GM19324 (cell line): ENCODE results near the gene SRD5A1.
"Not testable (repeated sequence)": the region's sequence is repeated elsewhere in the genome, so short reads cannot be mapped to it uniquely, and the experiment has no call there.

Experiments
- ATAC-seq: cut with Tn5 transposase; IDR thresholded peaks from one replicate; pipeline ENCODE4 v1.9.1; 2021; ENCODE audit warnings: mild to moderate bottlenecking, moderate library complexity; ENCODE audit not compliant: unreplicated experiment, low FRiP score

SRD5A1 gene

GRCh38 chr5:6638236-6638635, 5.0 kb downstream of the SRD5A1 start:
- ATAC-seq, result no peak

DNA sequence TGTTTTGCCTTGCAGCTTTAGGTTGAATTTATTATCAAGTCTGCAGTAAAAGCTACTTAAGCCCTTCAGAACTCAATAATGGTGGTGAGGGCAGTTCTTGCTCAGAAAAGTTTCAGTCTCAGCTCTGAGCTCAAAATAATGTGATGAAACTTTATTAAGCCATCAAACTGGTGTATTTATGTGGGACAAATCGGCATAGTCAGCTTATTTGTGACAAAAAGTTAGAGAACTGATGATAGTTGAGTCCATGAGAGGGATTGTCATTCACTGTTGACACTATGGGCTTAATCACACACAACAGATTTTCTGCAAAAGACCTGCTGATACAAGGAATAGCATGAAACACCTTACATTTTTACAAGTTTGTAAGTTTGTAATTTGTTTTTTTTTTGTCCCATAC, 9.4 kb downstream of the SRD5A1 start:
- no peak for ATAC-seq

DNA sequence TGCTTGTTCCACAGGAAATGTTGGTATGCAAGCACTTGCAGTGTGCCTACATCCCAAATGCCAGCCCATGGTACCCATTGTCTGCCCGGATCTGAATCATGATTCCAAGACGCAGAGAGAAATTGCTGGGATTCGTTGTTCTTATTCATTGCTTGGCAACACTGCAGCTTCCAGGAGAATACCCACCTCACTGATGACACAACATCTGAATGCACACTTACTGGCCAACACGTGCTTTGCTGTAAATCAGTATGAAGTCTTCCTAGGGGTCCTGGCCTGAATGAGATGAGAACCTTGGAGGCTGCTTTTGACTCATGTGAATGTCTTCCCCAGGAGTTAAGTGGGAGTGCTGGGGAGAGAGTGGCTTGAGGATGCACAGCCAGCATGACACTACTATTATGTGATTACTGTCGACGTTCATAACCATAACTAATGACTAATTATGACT, 11.6 kb downstream of the SRD5A1 start:
- ATAC-seq, result no peak

GRCh38 chr5:6645571-6646362, 12.5 kb downstream of the SRD5A1 start:
- ATAC-seq, result not testable (repeated sequence)

DNA sequence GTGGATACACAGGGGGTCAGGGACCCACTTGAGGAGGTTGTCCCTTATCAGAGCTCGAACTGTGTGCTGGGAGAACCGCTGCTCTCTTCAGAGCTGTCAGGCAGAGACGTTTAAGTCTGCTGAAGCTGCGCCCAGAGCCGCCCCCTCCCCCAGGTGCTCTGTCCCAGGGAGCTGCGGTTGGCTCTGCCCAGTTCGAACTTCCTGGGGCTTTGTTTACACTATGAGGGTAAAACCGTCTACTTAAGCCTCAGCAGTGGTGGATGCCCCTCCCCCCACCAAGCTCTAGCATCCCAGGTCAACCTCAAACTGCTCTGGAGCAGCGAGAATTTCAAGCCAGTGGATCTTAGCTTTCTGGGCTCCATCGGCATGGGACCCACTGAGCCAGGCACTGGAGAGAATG, 15.9 kb downstream of the SRD5A1 start:
- ATAC-seq, result no peak

- no peak for ATAC-seq
These were observed 16.4 kb downstream of the SRD5A1 start for GRCh38 chr5:6649681-6650080.

DNA sequence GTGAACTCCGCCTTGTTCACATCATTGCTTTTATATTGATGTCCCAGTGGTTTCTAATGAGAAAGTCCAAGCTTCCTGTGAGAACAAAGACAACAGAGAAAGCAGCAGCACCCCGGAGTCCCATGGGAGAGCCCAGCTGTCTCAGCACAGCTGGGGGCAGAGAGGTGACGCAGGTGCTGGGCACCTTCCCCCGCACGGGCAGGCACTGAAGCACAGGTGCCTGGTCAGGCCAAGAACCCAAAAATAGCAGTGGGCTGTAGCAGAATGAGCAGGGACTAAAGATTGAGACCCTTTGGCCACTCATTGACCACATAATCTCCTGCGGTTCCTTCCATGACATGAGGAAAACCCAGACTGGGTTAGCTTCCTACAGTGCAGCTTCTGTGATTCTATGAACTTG, 18.8 kb downstream of the SRD5A1 start:
- peak; percentile 96 for ATAC-seq

DNA sequence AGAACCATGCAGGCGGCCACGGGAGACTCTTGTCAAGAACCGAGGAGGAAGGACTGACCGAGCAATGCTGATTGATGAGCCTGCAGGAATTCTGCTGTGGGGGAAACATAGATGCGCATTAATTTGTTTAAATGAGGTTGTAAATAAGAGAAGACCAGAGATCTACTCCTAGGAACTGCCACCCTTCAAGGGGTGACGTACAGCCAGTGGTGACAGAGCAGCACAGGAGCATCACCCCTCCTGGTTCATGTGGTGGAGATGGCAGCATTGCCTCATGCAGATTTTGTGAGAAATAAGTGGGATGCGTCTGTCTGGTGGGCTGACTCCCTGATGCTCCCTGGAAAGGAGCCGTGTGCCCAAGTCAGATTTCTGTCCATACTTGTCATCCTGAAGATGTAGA, 22.2 kb downstream of the SRD5A1 start:
- ATAC-seq, result no peak

- no peak for ATAC-seq
These were observed 23.4 kb downstream of the SRD5A1 start for GRCh38 chr5:6656680-6657079.

DNA sequence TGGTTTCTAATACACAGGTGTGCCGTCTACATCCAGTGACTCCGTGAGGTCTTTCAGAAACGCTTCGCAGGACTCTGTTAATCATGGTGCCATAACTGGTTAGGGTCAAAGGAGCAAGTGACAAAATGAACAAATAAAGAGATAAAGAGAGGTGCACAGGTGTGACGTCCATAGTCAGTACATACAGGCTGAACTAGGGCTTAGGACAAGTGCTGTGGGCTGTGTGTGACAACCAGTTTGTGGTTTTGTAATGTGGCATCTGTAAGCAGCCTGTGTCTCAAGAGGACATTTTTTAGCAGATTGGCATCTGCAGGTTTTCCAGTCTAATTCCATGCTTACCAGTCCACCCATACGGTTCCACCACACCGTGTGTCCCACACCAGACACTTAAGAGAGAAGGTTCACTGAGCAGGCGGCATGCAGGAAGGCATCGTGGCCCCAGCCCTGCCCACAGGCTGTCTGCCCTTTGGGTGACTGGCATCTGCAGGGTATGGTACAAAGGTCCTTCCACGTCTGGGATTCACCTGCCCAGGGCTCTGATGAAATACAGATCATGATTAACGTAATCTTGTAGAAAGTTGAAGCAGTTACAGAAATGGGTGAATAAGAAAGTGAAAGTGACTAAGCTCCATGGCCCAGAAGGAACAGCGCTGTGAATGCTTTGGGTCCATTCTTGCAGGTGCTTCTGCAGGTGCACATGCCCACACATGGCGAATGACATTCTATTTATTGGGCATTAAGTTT, 26.9 kb downstream of the SRD5A1 start:
- ATAC-seq, result peak; percentile 78

GRCh38 chr5:6660688-6661087, 27.4 kb downstream of the SRD5A1 start:
- peak; percentile 37 for ATAC-seq

- no peak for ATAC-seq
These were observed 33.5 kb downstream of the SRD5A1 start for GRCh38 chr5:6666762-6667161.

GRCh38 chr5:6667648-6668047, 34.4 kb downstream of the SRD5A1 start:
- ATAC-seq, result no peak

- not testable (repeated sequence) for ATAC-seq
These were observed 35.5 kb downstream of the SRD5A1 start for GRCh38 chr5:6668717-6669116.

DNA sequence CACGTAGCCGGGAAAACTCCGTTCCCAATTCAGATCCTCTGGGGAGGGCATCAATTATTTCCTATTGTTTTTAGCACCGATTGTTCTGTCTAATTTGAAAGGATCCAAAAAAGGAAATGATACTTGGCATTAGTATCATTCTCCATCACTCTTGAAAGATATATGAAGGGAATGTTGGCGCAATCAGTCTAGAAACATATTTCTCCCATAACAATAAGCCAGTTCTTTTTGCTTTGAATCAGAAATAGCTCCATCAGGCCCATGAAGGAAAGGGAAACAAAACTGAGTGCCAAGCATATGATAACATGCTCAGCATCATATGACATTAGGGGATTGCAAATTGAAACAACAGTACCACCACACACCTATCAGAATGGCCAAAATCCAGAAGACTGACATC, 39.8 kb downstream of the SRD5A1 start:
- ATAC-seq, result no peak

DNA sequence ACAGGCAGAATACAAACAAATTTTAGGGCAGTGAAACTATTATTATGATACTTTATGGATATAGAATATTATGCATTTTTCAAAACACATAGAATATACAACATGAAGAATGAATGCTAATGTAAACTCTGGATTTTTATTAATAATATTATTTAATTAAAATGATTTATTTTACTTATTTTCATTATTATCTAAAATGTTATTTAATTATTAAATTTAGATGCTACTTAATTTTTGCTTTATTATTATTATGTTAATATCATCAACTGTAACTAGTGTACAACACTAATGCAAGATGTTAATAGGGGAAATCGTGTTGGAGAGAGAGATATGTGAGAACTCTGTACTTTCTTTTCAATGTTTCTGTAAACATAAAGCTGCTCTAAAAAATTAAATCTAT, 40.7 kb downstream of the SRD5A1 start:
- ATAC-seq, result no peak

DNA sequence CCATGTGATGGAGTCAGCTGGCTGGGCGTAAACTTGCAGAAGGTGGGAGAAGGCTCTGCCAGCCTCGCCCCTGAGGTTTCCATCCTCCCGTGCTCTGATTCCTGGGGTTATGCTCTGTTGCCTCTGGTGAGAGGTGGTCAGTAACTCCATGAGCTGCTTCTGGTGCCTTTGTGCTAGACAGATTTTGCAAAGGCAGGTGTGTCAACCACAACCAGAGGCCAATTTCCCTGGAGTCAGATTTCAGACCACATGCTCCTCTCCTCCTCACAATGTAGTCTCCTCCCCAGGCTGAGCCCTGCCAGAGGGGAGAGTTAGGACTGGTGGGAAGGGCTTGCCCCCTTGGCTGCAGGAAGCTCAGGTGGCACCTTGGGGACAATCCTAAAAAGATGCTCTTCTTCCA, 41.2 kb downstream of the SRD5A1 start:
- no peak for ATAC-seq

DNA sequence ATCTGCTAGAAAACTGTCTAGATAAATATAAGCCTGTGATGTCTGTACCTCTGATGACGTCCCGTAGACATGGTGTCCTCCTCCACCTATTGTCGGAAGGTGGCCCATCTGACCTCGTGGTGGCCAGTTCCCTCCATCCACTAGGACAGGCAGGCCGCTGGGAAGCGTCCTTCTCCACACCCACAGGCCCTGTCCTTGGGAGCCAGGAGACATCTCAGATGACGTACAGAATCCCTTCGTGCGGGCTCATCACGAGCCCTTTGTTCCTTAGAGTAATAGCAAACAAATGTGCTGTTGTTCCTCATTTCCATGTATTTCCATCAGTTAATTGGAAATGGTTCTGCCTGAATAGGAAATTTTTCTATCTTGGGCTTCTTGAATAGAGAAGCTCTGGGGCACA, 41.6 kb downstream of the SRD5A1 start:
- no peak for ATAC-seq

DNA sequence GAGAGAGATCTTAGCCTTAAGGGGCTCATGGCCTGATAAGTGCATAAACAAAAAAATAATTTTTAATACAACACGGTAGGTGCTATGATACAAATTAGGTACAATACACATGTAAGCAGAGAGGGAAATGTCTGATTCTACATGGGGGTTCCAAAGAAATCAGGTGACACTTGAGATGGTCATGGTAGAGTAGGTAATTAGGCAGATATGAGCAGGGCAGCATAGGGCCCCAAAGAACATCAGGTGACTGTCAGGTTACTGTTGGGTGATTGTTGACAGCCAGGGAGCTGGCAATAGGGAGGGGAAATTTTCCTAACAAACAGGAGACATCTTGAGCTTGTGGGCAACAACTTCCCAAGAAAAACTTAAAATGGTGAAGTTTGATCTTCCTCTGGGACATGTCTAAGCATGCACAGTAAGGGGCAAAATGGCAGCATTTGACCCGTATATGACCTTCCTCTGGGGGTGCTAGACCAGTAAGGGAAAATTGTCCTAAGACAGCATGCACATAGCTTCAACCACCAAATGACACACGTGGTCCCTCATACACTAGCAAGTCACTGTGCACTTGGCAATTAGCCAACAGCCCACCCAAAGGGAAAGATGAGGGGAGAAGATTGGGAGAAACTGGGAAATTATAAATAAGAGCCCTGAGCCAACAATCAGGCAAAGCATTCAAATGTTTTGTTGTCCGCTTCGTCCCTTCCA, 42.7 kb downstream of the SRD5A1 start:
- ATAC-seq, result no peak

DNA sequence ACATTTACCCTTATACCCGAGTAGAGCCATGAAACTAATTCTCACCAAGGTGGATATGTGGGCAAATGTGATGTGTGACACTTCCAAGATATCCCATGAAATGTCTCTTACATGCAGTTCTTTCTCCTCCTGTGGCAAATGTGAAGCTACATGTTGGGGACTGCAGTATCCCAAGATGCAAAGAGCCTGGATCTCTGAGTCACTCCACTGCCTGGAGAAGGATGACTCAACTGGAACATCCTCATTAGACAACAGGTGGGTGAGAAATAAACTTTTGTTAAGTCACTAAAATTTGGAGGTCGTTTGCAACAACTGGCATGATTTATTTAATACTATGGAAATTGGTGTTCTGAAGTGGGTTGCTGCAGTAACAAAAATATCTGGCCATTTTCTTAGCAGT, 43.5 kb downstream of the SRD5A1 start:
- no peak for ATAC-seq

DNA sequence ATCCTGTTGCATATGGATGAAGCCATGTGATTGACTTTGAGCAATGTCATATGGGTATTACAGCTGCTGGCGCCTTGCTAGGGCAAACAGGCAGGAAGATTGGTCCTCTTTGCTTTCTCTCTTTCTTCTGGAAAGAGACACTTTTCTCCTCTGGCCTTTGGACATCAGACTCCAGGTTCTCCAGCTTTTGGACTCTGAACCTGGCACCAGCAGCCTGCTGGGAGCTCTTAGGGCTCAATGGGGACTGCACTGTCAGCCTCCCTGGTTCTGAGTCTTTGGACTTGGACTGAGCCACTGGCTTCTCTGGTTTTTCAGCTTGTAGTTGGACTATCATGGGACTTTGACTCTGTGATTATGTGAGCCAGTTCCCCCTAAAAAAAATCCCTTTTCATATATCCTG, 45.1 kb downstream of the SRD5A1 start:
- ATAC-seq, result no peak
